NT2/D1 (cell line): ENCODE results near the gene CFB.

Experiments used
- DNase-seq: peaks from one replicate; pipeline ENCODE4 v3.0.0-alpha.2; 2011; ENCODE audit warnings: low read depth, low spot score
- H3K27me3 ChIP-seq: 2 replicates; pipeline ENCODE4 v1.6.0; 2011; ENCODE audit warnings: mild to moderate bottlenecking; ENCODE audit not compliant: insufficient read length, insufficient read depth
- H3K36me3 ChIP-seq: 2 replicates; pipeline ENCODE4 v1.6.1; 2011; ENCODE audit warnings: mild to moderate bottlenecking, low read length, mixed read lengths; ENCODE audit not compliant: insufficient read depth, insufficient read length
- H3K4me1 ChIP-seq: 2 replicates; pipeline ENCODE4 v1.5.1; 2011; ENCODE audit not compliant: insufficient read depth, insufficient read length
- H3K4me3 ChIP-seq: 2 replicates; pipeline ENCODE4 v1.5.1; 2011; ENCODE audit warnings: low read depth; ENCODE audit not compliant: insufficient read length
- H3K9ac ChIP-seq: 2 replicates; pipeline ENCODE4 v1.6.0; 2011; ENCODE audit warnings: low read depth; ENCODE audit not compliant: insufficient read length
- H3K9me3 ChIP-seq: 2 replicates; pipeline ENCODE4 v1.5.1; 2011; ENCODE audit warnings: mild to moderate bottlenecking, low read length; ENCODE audit not compliant: insufficient read depth
- SUZ12 ChIP-seq: IDR thresholded peaks from 2 replicates; pipeline ENCODE4 v1.6.1; 2011; ENCODE audit not compliant: insufficient read length, insufficient read depth; ENCODE audit errors: extremely low read depth
- YY1 ChIP-seq: IDR thresholded peaks from 2 replicates; pipeline ENCODE4 v1.6.1; 2011; ENCODE audit not compliant: insufficient read length, insufficient read depth
- ZNF274 ChIP-seq: IDR thresholded peaks from 2 replicates; pipeline ENCODE4 v1.6.1; 2011; ENCODE audit warnings: mild to moderate bottlenecking, low read depth, low read length

The CFB gene

GRCh38 chr6:31945507-31946369, at the start of gene CFB:
TSS of gene CFB (plus strand) at chr6:31946095. CDS start at chr6:31946222, 127 bp downstream.
- DNase-seq, result no peak
- H3K9ac ChIP-seq, result no peak within 1 kb of the TSS
- peaks cover 5% of the 10 kb centered on the region for H3K36me3 ChIP-seq
- no peak for TF ChIP-seq YY1
- TF ChIP-seq ZNF274, result no peak
- TF ChIP-seq SUZ12, result no peak
- H3K27me3 ChIP-seq, result no peaks in the 10 kb centered on the region
- H3K4me3 ChIP-seq, result no peak within 1 kb of the TSS
- no peaks in the 10 kb centered on the region for H3K9me3 ChIP-seq
- H3K4me1 ChIP-seq, result peaks cover 2% of the 10 kb centered on the region

GRCh38 chr6:31896493-31896855, 49.4 kb upstream of the CFB start:
- no peak for DNase-seq
- TF ChIP-seq YY1 (no peak), SUZ12 (no peak), ZNF274 (no peak)
- H3K4me1 ChIP-seq, result peaks cover 6% of the 10 kb centered on the region
- no peaks in the 10 kb centered on the region for H3K9me3 ChIP-seq
- peak overlapping the region; percentile 75 for H3K9ac ChIP-seq
- H3K4me3 ChIP-seq, result peak overlapping the region; percentile 89
- peaks cover 55% of the 10 kb centered on the region for H3K36me3 ChIP-seq
- H3K27me3 ChIP-seq, result no peaks in the 10 kb centered on the region

- no peak for DNase-seq
- TF ChIP-seq ZNF274 (no peak), YY1 (no peak), SUZ12 (no peak)
- H3K9ac ChIP-seq, result peak overlapping the region; percentile 93
- no peaks in the 10 kb centered on the region for H3K9me3 ChIP-seq
- peak overlapping the region; percentile 89 for H3K4me3 ChIP-seq
- H3K36me3 ChIP-seq, result peaks cover 50% of the 10 kb centered on the region
- H3K4me1 ChIP-seq, result peaks cover 6% of the 10 kb centered on the region
- H3K27me3 ChIP-seq, result no peaks in the 10 kb centered on the region
Observed at GRCh38 chr6:31896856-31897611, 48.9 kb upstream of the CFB start.

- TF ChIP-seq YY1 (peak; percentile 37), SUZ12 (no peak)
- DNase-seq, result peak; percentile 70
- H3K36me3 ChIP-seq, result peaks cover 42% of the 10 kb centered on the region
- H3K4me1 ChIP-seq, result peaks cover 6% of the 10 kb centered on the region
- H3K9ac ChIP-seq, result peak within 1 kb of the TSS; percentile 93
- H3K9me3 ChIP-seq, result no peaks in the 10 kb centered on the region
- H3K27me3 ChIP-seq, result no peaks in the 10 kb centered on the region
- H3K4me3 ChIP-seq, result peak within 1 kb of the TSS; percentile 89
Observed at GRCh38 chr6:31897612-31898382, 48.1 kb upstream of the CFB start, which contains the start of gene EHMT2. TSS of gene EHMT2 (minus strand) at chr6:31897698. CDS start at chr6:31897677, 21 bp downstream.

GRCh38 chr6:31898383-31899011, 47.4 kb upstream of the CFB start:
- DNase-seq, result no peak
- H3K9me3 ChIP-seq, result no peaks in the 10 kb centered on the region
- H3K36me3 ChIP-seq, result peaks cover 35% of the 10 kb centered on the region
- peak overlapping the region; percentile 93 for H3K9ac ChIP-seq
- TF ChIP-seq SUZ12 (no peak), ZNF274 (no peak), YY1 (no peak)
- H3K4me1 ChIP-seq, result peaks cover 6% of the 10 kb centered on the region
- H3K27me3 ChIP-seq, result no peaks in the 10 kb centered on the region
- peak overlapping the region; percentile 89 for H3K4me3 ChIP-seq

GRCh38 chr6:31899215-31899614, 46.7 kb upstream of the CFB start:
- Histone ChIP-seq H3K36me3 (peaks cover 31% of the 10 kb centered on the region), H3K9ac (no peak overlapping the region), H3K27me3 (no peaks in the 10 kb centered on the region), H3K4me3 (no peak overlapping the region), H3K4me1 (peaks cover 6% of the 10 kb centered on the region), H3K9me3 (no peaks in the 10 kb centered on the region)
- DNase-seq, result no peak
- TF ChIP-seq YY1, result no peak
- TF ChIP-seq ZNF274, result no peak
- TF ChIP-seq SUZ12, result no peak
